GM19438 (cell line): ENCODE data around the gene SLC38A7.
A peak's percentile ranks its signal among the peaks of the same experiment; 100 is the strongest.
"Not testable (repeated sequence)": the region's sequence is repeated elsewhere in the genome, so short reads cannot be mapped to it uniquely, and the experiment has no call there.

ENCODE experiments used
- ATAC-seq: cut with Tn5 transposase; IDR thresholded peaks from one replicate; pipeline ENCODE4 v1.9.1; 2021; ENCODE audit warnings: low read depth; ENCODE audit not compliant: unreplicated experiment

The SLC38A7 gene, protein sequence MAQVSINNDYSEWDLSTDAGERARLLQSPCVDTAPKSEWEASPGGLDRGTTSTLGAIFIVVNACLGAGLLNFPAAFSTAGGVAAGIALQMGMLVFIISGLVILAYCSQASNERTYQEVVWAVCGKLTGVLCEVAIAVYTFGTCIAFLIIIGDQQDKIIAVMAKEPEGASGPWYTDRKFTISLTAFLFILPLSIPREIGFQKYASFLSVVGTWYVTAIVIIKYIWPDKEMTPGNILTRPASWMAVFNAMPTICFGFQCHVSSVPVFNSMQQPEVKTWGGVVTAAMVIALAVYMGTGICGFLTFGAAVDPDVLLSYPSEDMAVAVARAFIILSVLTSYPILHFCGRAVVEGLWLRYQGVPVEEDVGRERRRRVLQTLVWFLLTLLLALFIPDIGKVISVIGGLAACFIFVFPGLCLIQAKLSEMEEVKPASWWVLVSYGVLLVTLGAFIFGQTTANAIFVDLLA

DNA sequence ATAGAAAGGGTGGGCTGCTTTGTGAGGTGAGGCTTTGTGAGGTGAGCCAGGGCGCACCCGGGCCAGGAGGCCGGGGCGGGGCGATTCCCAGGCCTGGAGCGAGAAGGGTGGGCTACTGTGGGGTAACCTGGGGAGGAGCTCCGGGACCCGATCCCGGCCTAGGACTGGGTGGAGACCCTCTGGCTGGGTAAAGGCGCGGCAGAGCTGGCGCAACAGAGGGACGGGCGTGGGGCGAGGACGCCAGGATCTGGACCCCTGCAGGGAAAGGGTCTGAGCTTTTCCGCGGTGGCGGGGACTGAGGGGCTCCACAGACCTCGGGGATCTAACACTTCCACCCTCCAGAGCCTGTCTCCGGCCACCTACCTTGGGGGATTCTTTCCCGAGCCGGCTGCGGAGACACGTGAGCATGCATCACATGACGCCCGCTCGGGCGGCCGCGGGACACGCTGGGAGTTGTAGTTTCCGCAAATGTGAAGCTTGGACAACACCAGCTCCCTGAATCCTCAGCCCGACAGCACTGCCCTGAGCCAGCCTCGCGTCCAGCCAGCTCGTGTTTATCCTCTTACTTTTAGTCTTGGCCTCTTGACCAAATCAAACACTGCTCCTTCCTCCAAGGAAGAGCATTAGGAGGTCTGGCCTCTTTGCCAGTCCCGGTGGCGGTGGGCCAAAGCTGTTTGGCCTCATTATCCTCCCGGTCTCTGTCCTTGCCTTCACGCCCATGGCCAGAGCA lies at the start of gene SLC38A7:
Gene SLC38A7 (minus strand): TSS at position 417 of the 730 bp plus-strand sequence. CDS start 4,644 bp downstream, outside the sequence.
- peak; percentile 100 for ATAC-seq

DNA sequence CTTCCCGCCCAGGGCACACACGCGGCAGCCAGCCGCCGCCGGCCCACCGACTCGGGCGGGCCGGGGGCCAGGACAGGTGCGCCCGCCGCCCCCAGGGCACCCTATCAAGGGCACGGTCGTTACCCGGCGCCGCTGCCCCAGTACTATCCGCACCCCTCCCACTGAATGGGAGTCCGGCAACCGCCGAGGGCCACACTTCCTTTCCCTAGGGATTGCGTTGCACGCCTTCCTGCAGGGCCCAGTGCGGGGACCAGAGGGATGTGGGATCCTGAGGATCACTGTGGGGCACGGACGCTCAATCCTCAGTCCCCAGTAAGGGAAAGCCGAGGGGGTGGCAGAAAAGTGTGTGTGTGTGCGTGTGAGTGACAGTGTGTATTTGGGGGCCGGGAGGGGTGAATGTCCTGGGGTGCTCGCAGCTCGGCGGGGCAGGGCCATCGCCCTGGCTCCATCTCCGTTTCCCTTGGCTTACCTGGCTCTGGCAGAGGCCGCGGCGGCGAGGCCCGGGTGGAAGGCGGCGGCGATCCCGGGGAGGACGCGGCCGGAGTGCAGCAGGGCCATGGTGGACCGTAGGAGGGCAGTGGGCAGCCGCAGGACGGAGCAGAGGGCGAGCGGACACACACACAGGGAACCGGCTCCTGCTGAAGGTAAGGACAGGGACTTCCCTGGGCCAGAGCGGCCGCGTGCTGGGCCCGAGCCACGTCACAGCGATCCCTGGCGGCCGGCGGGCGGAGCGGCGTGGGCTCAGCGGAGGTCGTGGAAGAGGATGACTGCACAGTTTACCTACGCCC lies 49.3 kb upstream of the SLC38A7 start, which contains the start of gene GOT2:
Gene GOT2 (minus strand): TSS at position 646 of the 788 bp plus-strand sequence. CDS start 88 bp downstream, at position 558.
- ATAC-seq, result peak; percentile 93

GRCh38 chr16:58733248-58733670 lies 48.7 kb upstream of the SLC38A7 start:
- no peak for ATAC-seq

DNA sequence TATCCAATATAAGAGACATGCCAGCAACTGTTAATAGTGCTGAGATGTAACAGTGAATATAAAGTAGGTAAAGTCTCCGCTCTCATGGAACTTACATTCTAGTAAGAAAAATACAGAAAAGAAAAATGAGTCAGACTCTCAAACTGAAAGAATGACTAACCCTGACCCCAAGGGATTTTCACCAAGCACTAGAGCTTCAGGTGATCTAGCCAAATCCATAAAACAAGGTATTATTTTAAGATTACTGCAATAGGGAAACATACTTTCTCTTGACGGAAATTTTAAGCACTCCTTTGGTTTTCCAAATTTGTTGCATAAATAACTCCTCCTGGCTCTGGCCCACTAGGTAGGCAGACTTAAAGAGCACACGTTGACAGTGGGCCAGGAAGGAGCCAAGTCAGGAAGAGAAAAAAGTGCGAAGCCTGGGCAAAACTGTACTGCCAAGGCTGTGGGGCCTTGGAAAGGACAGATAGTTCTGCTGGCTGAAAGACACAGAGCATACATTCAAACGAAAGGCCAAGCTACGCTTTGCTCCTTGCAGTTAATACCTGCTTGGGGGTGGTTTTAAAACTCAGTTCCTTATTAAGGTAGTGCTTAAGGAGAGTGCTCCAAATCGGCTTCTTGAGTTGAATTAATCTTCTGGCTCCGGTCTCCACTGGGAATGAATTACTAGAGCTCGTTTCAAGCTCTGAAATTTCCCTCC lies 48.1 kb upstream of the SLC38A7 start:
- no peak for ATAC-seq

DNA sequence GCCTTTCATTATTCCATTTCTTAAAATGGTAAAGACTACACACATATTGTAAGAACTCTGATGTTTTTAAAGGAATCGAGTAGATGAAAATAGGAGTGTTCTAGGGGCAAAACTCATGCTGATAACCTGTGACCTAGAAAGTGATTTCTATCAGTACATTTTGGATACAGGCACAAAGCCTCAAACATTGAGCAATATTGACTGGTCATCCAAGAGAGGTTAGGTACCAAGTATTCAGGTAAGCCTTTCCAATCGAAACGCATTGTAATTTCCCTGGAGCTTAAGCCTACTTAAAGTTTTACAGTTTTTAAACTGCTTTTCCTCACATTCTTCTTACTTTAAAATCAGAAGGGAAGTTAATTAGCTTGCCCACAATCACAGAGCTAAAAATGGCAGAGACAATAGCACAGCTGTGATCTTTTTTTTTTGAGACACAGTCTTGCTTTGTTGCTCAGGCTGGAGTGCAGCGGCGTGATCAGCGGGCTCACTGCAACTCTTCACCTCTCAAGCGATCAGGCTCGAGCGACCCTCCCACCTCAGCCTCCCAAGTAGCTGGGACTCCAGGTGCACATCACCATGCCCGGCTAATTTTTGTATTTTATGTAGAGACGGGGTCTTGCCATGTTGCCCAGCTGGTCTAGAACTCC lies 46.3 kb upstream of the SLC38A7 start:
- no peak for ATAC-seq

DNA sequence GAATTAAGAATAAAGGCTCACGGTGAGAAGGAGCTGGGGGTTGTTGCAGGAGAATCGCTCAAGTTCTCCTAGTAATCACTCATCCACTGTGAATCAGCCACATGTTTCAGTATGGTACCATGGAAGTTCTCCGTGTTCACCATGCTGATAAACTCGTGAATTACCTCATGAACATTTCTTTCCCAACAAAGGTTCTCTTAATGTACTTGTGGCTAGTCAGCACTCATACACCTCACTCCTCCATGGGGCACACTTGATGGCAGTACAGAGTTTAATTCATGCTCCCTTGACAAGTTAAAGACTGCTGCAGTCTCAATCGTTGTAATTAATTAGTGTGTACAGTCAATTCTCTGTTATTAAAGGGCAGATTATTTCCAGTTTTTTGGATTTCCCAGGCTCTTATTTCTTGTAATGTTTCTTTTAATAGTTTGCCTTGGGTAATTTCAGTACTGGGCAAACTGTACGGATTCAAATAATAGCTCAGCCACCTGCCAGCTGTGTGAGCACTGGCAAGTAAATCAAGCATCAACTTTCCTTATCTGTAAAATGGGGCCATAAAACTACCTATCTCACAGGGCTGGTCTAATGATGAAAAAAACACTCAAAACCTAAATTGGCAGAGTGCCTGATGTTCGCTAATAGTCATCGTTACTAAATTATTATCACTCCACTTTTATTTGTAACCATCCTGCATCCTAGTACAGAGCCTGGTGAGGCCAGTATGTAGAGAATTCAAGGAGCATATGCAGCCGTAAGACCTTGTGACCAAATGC lies 43.4 kb upstream of the SLC38A7 start:
- no peak for ATAC-seq

DNA sequence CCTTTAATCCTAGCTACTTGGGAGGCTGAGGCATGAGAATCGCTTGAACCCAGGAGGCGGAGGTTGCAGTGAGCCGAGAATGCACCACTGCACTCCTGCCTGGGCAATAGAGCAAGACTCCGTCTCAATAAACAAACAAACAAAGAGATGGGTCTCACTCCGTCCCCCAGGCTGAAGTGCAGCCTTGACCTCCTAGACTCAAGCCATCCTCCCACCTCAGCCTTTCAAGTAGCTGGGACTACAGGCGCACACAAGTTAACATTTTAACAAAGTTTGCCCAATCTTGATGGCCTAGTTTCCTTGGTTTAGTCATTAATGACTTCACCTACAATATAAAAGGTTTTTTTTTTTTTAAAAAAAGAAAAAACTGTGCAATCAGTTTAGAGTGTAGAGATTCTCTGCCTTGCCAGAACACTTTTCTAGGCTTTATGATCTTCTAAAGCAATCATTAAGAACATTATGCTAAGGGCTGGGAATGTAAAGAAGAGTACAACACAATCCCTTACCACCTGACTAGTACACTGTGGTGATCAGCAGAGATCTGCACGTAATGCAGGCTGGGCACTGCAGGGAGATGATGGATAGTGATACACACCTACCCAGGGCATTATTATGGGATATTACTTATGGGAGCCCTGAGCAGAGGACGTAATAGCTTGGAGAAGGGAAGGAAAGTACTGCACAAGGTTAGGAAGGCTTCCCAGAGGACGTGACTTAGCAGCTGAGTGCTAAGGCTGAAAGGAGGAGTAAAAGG lies 42.6 kb upstream of the SLC38A7 start:
- ATAC-seq, result no peak

- ATAC-seq, result no peak
Measured at GRCh38 chr16:58723109-58723508, 38.5 kb upstream of the SLC38A7 start.

DNA sequence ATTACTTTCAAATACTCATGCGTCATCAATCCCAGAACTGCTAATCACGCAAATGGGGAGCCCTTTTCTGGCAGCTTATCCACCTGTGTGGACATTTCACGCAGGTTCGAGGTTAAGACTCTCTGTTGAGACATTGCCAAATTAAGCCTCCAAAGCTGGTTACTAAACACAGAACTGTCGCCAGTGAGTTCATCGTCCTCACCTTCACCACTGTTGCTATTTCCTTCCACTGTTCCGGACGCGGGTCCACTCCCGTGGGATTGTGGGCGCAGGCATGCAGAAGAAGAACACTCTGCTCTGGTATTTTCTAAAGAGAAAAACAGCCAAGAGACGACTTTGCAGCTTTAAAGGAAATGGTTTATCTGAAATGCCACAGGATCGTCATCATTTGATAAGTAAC lies 33.4 kb upstream of the SLC38A7 start:
- ATAC-seq, result no peak

DNA sequence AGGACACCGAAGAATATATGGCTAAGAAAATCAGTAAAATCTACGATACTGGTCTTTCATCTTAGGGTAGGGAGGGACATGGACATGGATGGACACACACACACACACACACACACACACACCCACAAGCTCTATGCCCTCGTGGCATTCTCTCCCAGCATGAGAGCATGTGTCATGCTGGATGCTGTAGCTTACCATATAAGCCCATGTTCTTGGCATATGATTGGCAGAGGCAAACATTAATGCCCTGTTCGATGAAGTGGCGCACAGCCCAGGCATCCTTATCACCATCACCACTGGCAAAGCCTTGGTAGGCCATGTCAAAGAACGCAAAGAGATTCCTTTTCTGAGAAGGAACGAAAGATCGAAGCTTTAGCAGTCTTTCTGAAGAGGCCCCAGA lies 31.9 kb upstream of the SLC38A7 start:
- ATAC-seq, result no peak

DNA sequence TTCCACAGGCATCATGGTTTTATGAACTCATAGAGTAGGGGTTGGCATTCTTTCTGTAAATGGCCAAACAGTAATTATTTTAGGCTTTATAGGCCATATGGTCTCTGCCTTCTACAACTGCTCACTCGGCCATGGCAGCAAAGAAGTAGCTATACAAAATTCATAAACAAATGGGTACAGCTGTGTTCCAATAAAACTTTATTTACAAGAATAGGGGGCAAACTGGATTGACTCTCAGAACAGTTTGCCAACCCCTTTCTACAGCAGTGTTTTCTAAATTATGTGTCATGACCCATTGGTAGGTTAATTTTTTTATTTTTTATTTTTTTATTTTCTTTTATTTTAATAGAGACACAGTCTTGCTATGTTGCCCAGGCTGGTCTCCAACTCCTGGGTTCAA lies 29.2 kb upstream of the SLC38A7 start:
- ATAC-seq, result no peak

GRCh38 chr16:58709333-58709732 lies 24.8 kb upstream of the SLC38A7 start:
- ATAC-seq, result no peak

DNA sequence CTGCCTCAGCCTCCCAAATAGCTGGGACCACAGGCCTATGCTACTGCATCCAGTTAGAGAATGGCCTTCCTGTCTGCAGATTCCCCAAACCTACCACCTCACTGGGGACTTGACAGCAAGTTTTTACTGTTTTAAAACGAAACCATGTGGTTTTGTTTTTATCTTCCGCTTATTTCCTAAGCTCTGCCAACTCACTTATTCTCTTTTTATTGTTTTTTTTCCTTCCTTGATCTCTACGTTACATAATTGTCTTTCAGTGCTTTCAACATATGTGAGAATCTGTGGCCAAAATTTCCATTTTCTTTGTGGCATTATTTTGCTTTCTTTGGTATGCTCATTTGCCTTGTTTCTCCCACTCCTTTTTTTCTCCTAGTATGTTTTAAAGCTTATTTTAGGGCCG lies 14.6 kb upstream of the SLC38A7 start:
- no peak for ATAC-seq

- no peak for ATAC-seq
Measured at GRCh38 chr16:58695368-58695767, 10.8 kb upstream of the SLC38A7 start.

DNA sequence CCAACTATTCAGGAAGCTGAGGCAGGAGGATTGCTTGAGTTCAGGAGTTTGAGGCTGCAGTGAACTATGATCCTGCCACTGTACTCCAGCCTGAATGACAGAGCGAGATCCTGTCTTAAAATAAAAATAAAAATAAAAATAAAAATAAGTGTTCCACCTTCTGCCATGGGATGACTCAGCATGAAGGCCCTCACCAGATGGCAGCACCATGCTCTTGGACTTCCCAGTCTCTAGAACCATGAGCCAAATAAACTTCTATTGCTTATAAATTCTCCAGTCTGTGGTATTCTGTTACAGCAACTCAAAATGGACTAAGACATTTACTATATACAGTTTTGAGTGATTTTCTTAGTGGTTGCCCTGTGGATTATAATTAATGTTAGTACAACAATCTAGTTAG lies 7.9 kb upstream of the SLC38A7 start:
- ATAC-seq, result no peak

DNA sequence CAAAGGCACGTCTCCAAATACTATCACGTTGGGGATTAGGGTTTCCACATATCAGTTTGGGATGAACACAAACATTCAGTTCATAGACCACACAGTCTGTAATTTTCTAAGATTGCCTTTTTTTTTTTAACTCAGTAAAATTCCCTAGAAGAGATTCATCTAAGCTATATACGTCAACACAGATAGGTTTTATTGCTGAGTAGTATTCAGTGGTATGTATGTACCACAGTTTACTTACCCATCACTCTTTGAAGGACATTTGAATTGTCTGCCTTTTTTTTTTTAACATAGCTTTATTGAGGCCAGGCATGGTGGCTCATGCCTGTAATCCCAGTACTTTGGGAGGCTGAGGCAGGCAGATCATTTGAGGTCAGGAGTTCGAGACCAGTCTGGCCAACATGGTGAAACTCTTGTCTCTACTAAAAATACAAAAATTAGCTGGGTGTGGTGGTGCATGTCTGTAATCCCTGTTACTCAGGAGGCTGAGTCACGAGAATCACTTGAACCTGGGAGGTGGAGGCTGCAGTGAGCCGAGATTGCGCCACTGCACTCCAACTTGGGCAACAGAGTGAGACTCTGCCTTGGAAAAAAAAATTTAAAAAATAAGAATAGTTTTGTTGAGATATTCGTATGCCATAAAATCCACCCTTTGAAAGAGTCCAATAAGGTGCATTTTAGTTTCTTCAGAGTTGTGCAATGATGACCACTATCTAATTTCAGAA lies 2.6 kb upstream of the SLC38A7 start:
- ATAC-seq, result not testable (repeated sequence)

DNA sequence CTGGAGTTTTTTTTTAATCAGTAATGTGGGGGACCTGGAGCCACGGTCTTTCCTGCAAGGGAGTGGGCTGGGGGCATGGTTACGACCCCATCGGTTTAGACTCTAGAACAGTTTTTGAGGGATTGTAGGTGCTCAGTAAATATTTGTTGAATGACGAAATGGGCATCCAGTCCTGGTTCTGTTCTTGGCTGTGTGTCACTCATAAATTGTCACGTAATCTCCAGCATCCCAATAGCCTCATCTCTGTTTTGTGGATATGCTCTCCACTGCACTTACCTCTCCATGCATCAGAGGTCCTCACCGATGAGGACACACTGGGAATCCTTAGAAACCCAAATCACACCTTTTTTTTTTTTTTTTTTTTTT lies 497 bp upstream of the SLC38A7 start:
- ATAC-seq, result no peak

- ATAC-seq, result no peak
Measured at GRCh38 chr16:58684001-58684353, 593 bp downstream of the SLC38A7 start.
